HG02981 (cell line): ENCODE results near the gene ZYG11A.

Experiments
- ATAC-seq: cut with Tn5 transposase; IDR thresholded peaks from one replicate; pipeline ENCODE4 v1.9.1; 2021; ENCODE audit warnings: mild to moderate bottlenecking, moderate library complexity; ENCODE audit not compliant: unreplicated experiment

Gene ZYG11A

GRCh38 chr1:52876843-52877242 is 34.3 kb downstream of the ZYG11A start:
- no peak for ATAC-seq

- ATAC-seq: no peak
Measured at GRCh38 chr1:52877554-52877953, 35.0 kb downstream of the ZYG11A start.

GRCh38 chr1:52880206-52880605 is 37.6 kb downstream of the ZYG11A start:
- no peak for ATAC-seq

GRCh38 chr1:52887483-52887882 is 44.9 kb downstream of the ZYG11A start:
- ATAC-seq: no peak

- ATAC-seq: no peak
Measured at GRCh38 chr1:52892424-52893215, 50.1 kb downstream of the ZYG11A start.

GRCh38 chr1:52899445-52899894 is 56.9 kb downstream of the ZYG11A start:
- no peak for ATAC-seq

GRCh38 chr1:52900402-52900801 is 57.8 kb downstream of the ZYG11A start:
- no peak for ATAC-seq

GRCh38 chr1:52901384-52901783 is 58.8 kb downstream of the ZYG11A start:
- no peak for ATAC-seq

- ATAC-seq: no peak
Measured at GRCh38 chr1:52904208-52904926, 61.8 kb downstream of the ZYG11A start.

GRCh38 chr1:52904927-52905698 is 62.6 kb downstream of the ZYG11A start:
- ATAC-seq: no peak

GRCh38 chr1:52906135-52906603 is 63.6 kb downstream of the ZYG11A start:
- ATAC-seq: no peak

GRCh38 chr1:52907068-52907811 is 64.7 kb downstream of the ZYG11A start:
- ATAC-seq: no peak

GRCh38 chr1:52907812-52908153 is 65.2 kb downstream of the ZYG11A start:
- no peak for ATAC-seq

GRCh38 chr1:52911541-52911940 is 69.0 kb downstream of the ZYG11A start:
- no peak for ATAC-seq

GRCh38 chr1:52913014-52913413 is 70.5 kb downstream of the ZYG11A start:
- no peak for ATAC-seq

- no peak for ATAC-seq
Measured at GRCh38 chr1:52913537-52913936, 71.0 kb downstream of the ZYG11A start.

- ATAC-seq: no peak
Measured at GRCh38 chr1:52914463-52914862, 71.9 kb downstream of the ZYG11A start.

GRCh38 chr1:52915211-52915854 is 72.8 kb downstream of the ZYG11A start:
- ATAC-seq: no peak

- ATAC-seq: no peak
Measured at GRCh38 chr1:52915855-52916220, 73.3 kb downstream of the ZYG11A start.

GRCh38 chr1:52916241-52916975 is 73.8 kb downstream of the ZYG11A start:
- ATAC-seq: no peak
